GM18951 (cell line): Measurements from ENCODE around the gene RAPGEF4.

Experiments used
- POLR2A ChIP-seq: IDR thresholded peaks from 4 replicates; pipeline ENCODE4 v1.6.1; 2011; ENCODE audit warnings: mild to moderate bottlenecking; ENCODE audit not compliant: insufficient read length, insufficient read depth; ENCODE audit errors: extremely low read depth
- in situ Hi-C: fragments of 300-500 bp; cut with MboI; formaldehyde crosslinking; loops from one replicate; pipeline ENCODE4 v1.12.0; 2022; ENCODE audit warnings: low sequenced_read_pairs, mixed read lengths, inconsistent platforms; ENCODE audit not compliant: unreplicated experiment

RAPGEF4 gene

DNA sequence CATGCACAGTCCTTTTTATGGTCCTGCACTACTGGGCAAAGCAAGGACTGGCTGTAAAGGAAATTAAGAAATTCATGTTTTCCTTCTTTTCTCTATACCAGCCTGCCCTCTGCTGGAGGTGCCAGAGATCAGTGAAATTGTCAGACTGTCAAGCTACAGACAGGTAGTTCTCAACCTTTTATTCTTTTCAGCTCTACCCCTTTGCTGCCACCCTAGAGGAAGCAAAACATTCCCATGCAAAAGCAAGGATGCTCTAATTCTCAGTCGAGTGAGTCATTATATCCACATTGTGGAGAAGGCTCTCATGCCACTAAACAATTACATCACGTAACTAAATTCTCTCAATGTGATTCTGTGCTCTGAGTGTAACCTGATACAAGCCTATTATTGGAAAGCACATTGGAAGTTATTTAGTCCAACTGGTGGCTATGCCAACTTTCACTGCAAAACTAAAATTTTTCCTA lies 25.0 kb upstream of the RAPGEF4 start:
- in situ Hi-C loops: loop anchor here (25.0 kb wide), 1 partner anchor 498 kb away; no protein-coding TSS in a partner anchor
- no peak for TF ChIP-seq POLR2A

DNA sequence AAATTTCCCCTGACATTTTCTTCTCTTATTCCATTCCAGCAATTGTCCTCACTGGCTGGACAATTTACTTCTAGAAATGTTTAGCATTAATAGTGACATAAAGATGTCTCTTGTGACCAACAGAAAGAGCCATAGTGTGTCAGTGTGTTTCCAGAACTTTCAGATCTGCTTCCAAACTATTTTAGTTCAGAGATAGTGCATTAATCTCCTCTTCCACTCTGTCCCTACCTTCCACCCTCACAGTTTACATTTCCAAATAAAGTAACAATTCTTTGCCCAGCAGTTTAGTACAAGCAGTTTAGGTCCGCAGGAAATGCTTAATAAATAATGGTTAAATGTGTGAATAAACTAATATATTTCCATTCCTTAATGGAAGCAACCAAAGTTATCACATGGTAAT lies 24.5 kb upstream of the RAPGEF4 start:
- no peak for TF ChIP-seq POLR2A
- in situ Hi-C loops: loop anchor here (25.0 kb wide), 1 partner anchor 499 kb away; no protein-coding TSS in a partner anchor

DNA sequence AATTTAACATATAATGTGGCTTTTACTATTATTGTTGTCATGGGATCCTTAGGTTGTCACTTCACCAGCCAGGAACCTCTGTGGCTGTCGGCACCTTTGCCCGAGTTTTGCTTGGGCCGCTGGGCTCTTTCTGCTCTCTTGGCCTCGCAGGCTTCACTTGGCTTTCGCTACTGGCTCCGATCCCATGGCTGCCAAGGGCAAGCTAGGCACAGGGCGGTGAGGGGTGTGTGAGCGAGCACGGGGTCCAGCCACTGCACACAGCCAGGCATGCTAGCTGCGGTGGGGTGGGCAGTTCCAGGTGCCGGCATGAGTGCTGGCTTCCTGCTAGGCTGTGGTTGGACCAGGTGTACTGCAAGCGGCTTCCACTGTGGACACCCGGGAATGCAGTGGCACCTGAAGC lies 23.4 kb upstream of the RAPGEF4 start:
- in situ Hi-C loops: loop anchor here (25.0 kb wide), 1 partner anchor 500 kb away; no protein-coding TSS in a partner anchor
- no peak for TF ChIP-seq POLR2A

DNA sequence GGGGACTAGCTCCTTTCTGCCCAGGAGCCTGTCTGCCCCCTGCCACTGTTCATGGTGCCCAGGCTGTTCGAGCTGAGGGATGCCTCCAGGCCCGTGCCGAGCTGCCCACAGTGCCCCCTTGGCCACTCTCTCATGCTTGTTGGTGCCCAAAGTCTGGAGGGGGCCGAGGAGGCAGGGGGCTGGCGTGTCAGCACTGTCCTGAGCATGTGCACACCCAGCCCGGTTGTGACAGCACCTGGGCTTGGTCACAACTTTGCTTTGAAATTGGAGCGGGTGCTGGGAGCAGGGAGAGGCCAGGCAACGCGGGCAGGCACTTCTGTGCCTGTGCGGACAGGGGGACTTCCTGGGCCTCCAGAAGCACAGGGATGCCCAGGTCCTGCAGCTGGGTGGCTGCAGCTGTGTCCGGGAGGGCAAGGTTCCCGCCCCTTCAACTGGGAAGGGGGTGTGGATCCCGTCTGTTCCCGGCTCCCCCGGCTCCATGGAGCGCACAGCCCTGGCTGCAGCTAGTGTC lies 22.2 kb upstream of the RAPGEF4 start:
- in situ Hi-C loops: loop anchor here (25.0 kb wide), 1 partner anchor 501 kb away; no protein-coding TSS in a partner anchor
- no peak for TF ChIP-seq POLR2A

DNA sequence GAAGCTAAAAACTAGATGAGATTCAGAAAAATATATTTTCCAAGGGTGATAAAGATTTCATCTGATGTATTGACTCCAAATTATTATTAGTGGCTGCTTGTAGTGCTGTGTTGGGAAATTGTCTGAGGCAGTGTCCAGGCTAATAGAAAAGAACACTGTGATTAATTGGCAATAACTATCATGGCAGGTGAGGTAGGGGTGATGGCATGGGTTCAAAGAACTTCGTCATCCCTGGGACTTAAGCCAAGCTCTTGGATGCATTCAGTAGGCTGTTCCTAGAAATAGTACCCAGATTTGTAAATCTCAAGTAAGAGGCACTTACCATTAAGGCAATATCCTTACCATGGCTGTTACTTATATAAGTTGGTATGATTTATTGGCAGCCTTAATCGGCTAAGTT lies 13.2 kb upstream of the RAPGEF4 start:
- TF ChIP-seq POLR2A: no peak
- in situ Hi-C loops: loop anchor here (25.0 kb wide), 1 partner anchor 510 kb away; no protein-coding TSS in a partner anchor

DNA sequence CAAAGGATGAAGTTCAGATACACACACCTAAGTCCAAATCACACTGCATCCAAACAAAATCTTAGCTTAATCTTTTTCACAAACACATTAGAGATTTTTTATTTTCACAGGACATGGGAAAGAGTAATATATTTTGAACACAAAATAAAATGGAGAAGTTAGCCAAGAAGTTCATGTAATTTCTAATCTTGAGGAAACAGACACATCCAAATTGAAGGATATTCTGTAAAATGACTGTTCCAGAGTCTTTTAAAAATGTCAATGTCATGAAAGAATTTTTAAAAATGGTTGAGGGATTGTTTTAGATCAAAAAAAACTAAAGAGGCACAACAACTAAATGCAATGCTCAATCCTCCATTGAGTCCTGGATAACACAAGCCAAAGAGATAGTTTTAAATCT lies 12.4 kb upstream of the RAPGEF4 start:
- in situ Hi-C loops: loop anchor here (25.0 kb wide), 1 partner anchor 511 kb away; no protein-coding TSS in a partner anchor
- no peak for TF ChIP-seq POLR2A

DNA sequence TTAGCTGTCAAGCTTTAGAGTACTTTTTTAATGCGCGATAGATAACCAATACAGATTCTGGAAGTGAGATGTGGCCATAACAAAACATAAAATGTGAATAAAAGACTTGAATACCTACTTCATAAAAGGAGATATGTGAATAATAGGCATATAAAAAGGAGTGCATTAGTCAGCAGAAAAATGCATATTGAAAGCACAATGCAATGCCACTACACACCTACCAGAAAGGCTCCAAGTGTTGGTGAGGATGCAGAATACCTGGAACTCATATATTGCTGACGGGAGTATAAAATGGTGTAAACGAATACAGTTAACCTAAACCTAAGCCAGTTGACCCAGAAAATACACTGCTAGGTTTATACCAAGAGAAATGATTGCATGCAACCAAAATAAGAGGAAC lies 10.9 kb upstream of the RAPGEF4 start:
- no peak for TF ChIP-seq POLR2A
- in situ Hi-C loops: loop anchor here (25.0 kb wide), 1 partner anchor 512 kb away; no protein-coding TSS in a partner anchor

DNA sequence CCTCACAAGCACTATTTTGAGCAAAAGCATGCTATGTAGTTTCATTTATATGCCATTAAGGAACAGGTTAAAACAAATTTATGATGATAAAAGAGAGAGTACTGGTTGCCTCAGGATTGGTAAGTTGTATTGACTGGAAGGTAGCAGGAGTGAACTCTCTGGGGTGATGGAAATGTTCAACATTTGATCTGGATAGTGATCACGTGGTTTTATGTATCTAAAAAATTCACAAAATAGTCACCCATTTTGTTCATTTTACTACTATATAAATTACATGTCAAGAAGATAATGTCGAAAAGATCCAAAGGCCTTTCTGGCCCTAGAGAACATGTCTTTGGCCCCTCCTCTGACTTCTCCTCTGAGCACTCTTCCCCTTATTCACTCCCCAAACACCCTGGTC lies 10.4 kb upstream of the RAPGEF4 start:
- in situ Hi-C loops: no loop called here
- no peak for TF ChIP-seq POLR2A

DNA sequence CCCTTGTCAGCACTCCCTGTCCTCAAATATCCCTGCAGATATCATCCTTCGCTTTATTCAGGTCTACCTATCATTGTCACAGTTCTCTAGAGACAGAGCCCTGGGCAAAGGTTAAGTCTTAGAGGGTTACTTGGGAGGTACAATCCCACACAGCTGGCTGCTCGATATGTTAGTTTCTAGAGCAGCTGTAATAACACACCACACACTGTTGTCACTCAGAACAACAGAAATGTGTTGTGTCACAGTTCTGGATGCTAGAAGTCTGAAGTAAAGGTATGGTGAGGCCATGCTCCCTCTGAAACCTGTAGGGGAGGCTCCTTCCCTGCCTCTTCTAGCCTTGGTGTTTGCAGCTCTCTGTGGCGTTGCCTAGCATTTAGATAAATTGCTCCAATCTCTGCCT lies 9.9 kb upstream of the RAPGEF4 start:
- in situ Hi-C loops: no loop called here
- no peak for TF ChIP-seq POLR2A

DNA sequence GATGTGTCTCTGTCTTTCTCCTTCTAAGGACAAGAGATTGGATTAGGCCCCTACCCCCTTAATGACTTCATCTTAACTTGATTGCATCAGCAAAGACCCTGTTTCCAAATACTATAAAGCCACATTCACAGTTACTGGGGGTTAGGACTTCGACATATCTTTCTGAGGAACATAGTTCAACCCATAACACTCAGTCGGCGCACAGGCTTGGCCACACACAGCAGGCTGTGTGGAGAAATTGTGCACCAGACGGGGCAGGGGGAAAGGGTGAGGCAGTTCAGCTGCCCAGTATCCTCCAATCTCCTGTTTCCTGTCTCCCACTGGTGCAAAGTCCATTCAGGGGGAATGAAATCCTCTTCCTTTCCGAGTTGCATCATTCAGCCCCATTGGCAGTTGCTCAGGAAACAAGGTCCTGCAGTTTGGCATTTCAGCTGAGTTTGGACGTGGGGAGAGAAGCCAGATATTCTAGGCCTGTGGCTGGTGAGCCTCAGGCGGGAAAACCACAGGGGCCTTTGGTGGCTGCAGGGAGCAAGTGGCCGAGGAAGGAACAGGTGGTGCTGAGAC lies 9.4 kb upstream of the RAPGEF4 start:
- TF ChIP-seq POLR2A: no peak
- in situ Hi-C loops: no loop called here

DNA sequence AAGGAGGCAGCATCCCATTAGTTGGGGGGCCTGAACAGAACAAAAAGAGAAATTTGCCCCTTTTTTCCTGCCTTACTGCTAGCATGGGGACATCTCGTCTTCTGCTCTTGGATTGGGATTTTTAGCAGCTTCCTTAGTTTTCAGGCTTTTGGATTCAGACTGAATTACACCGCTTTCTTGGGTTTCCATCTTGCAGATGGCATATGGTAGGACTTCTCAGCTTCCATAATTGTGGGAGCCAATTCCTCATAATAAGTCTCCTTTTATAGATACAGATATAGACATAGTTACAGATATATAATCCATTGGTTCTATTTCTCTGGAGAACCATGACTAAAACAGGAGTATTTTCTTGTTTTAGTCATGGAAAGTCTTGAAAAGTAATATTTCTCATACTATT lies 5.2 kb upstream of the RAPGEF4 start:
- TF ChIP-seq POLR2A: no peak
- in situ Hi-C loops: no loop called here

DNA sequence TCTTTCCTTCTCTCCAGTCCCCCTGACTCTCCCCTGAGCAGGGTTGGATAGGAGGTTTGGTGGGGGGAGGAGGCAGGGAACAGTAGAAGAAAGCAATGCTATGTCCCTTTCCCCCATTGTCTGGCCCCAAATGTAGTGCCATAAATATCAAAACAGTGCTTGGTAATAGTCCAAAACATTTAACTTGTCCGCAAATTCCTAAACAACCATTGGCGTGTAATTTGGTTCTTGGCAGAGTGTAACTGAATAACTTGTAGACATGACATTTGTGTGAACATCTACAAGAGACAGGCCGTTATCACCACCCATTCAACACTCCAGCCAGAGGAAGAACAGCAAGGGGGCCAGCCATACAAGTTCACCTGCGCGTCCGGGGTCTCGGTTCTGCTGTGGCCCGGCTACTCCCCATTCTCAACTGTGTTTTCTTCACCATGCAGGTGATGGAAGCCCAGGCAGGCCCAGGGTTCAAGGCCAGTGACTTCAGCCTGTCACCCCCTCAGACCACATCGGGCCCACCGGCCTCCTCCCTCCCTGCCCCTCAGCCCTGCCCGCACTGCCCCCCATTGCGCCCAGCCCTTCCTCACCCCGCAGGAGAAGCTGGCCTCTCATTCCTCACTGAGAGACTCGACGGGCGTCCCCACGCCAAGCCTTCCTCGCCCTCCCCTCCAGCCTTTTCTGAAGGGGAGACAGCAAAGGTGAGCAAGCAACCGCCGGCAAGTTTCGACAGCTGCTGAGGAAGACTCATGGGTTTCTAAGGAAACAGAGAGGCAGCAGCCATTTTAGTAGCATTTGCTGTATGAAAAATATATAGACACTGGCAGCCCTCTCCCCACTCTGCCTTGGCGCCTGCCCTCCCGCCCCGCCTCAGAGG lies 699 bp upstream of the RAPGEF4 start:
- in situ Hi-C loops: no loop called here
- TF ChIP-seq POLR2A: no peak

DNA sequence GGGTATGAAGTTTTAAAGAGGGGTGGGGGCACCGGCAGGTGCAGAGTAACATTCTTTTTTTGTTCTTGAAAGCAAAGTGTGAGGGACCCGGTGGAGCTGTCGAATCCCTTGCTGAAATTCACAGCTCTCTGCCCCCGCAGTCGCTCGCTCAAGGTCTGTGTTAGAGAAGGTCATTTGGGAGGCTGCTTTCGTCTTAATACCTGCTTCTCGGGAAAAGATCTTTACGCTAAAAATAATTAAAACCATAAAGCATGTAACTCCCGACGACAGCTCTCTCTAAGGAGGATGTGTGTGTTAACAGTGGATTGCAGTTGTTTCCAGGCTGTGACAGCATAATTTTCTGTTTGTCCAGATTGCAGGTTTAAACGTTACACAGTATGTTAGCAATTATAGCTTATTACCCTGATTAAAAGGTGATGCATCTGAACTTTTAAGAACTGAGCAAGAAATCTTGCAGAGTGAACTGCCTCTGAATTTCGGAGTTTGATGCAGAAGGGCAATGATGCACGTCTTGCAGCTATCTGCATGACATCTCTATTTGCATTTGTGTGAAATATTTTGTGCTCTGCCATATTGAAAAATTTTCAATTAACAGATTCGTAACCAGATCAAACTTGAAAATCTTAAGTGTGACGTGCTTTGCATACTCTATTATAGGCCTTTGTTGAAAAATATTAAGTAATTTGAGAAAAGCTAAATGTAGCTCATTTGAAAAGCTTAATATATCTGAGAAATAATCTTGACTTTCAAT lies 954 bp downstream of the RAPGEF4 start:
- no peak for TF ChIP-seq POLR2A
- in situ Hi-C loops: no loop called here
